Endothelial cell of umbilical vein (primary cell): ENCODE measurements around the gene SNX3. TPM values are rescaled to one million over a fixed set of nuclear protein-coding genes. Genes with fewer than 3 reads are reported as not detected.

ENCODE experiments used
- BruUV-seq: library from RNA; stranded (reverse); fragments of 400-500 nt; replicated peaks from 2 replicates; lab custom pipeline; 2021; lab: Mats Ljungman, UMichigan
- CTCF ChIA-PET: fragments of 300-600, 350-600 bp; sonication (Branson Sonifier 250); formaldehyde crosslinking; loops from one replicate; lab custom pipeline; 2021; ENCODE audit warnings: antibody characterized with exemption, inconsistent platforms; lab: Charles Lee
- POLR2A ChIA-PET: fragments of 300-600, 350-600 bp; sonication (Branson Sonifier 250); formaldehyde crosslinking; loops from one replicate; lab custom pipeline; 2021; ENCODE audit warnings: antibody characterized with exemption, inconsistent platforms; lab: Charles Lee
- DNase-seq: peaks from one replicate; pipeline ENCODE4 v3.0.0-alpha.2; 2011; ENCODE audit warnings: low read depth, low spot score
- FAIRE-seq: peaks from 2 replicates; lab custom pipeline; 2011; peaks lifted over from hg19 to GRCh38; lab: Jason Lieb, UNC
- H2AFZ ChIP-seq: 2 replicates; pipeline ENCODE4 v1.6.0; 2012; ENCODE audit warnings: low read depth, low read length, control low read depth, inconsistent platforms
- H3K27ac ChIP-seq: 2 replicates; pipeline ENCODE4 v1.5.1; 2011; ENCODE audit warnings: low read depth, mild to moderate bottlenecking, control low read depth, low read length, moderate library complexity; ENCODE audit not compliant: insufficient read depth
- H3K27me3 ChIP-seq, 2 experiments: 2 replicates each; pipeline versions ENCODE4 v1.6.0 to v1.6.1; 2011; ENCODE audit warnings: low read length in 2 of 2, mixed read lengths in 1 of 2; ENCODE audit not compliant: control insufficient read depth in 2 of 2, insufficient read depth in 2 of 2
- H3K36me3 ChIP-seq, 2 experiments: 2 replicates in 1 of 2; 3 replicates in 1 of 2; pipeline ENCODE4 v1.5.1; 2011; ENCODE audit warnings: low read length in 2 of 2, mild to moderate bottlenecking in 1 of 2, moderate library complexity in 1 of 2; ENCODE audit not compliant: control insufficient read depth in 2 of 2, insufficient read depth in 2 of 2; ENCODE audit errors: extremely low read depth in 1 of 2
- H3K4me1 ChIP-seq: 3 replicates; pipeline ENCODE4 v1.5.1; 2011; ENCODE audit warnings: mild to moderate bottlenecking, low read length; ENCODE audit not compliant: control insufficient read depth, insufficient read depth; ENCODE audit errors: extremely low read depth
- H3K4me2 ChIP-seq: 2 replicates; pipeline ENCODE4 v1.6.1; 2011; ENCODE audit warnings: low read length, control low read depth, mixed read lengths; ENCODE audit not compliant: insufficient read depth
- H3K4me3 ChIP-seq, 3 experiments: fragments of 200-600 bp in 1 of 3; sonication (generic), shearing (Covaris generic) in 1 of 3; replicated peaks in 1 of 3; 2 replicates each; pipeline ENCODE4 v1.5.1; 2011 to 2016; ENCODE audit warnings: control low read depth in 3 of 3, low read length in 3 of 3, mild to moderate bottlenecking in 2 of 3, inconsistent platforms in 1 of 3, low read depth in 1 of 3, moderate library complexity in 1 of 3; ENCODE audit not compliant: insufficient read depth in 1 of 3
- H3K79me2 ChIP-seq: 2 replicates; pipeline ENCODE4 v1.6.0; 2012; ENCODE audit warnings: low read length, inconsistent platforms; ENCODE audit not compliant: control insufficient read depth, insufficient read depth
- H3K9ac ChIP-seq: replicated peaks from 2 replicates; pipeline ENCODE3; 2011; ENCODE audit warnings: low read length, control low read depth; ENCODE audit not compliant: insufficient read depth; ENCODE audit errors: extremely low read depth
- H3K9me1 ChIP-seq: replicated peaks from 3 replicates; pipeline ENCODE4 v1.6.0; 2011; ENCODE audit warnings: mild to moderate bottlenecking, low read length; ENCODE audit not compliant: control insufficient read depth, insufficient read depth; ENCODE audit errors: extremely low read depth
- H3K9me3 ChIP-seq: replicated peaks from 2 replicates; pipeline ENCODE4 v1.5.1; 2012; ENCODE audit warnings: low read length, inconsistent platforms; ENCODE audit not compliant: control insufficient read depth, insufficient read depth
- H4K20me1 ChIP-seq: replicated peaks from 2 replicates; pipeline ENCODE3; 2011; ENCODE audit warnings: mild to moderate bottlenecking, low read length; ENCODE audit not compliant: control insufficient read depth, insufficient read depth; ENCODE audit errors: extremely low read depth
- EZH2 ChIP-seq: IDR thresholded peaks from 2 replicates; pipeline ENCODE4 v1.6.1; 2012; ENCODE audit warnings: borderline replicate concordance, low read depth, mild to moderate bottlenecking, moderate library complexity, low read length, inconsistent platforms; ENCODE audit not compliant: severe bottlenecking
- FOS ChIP-seq: IDR thresholded peaks from 2 replicates; pipeline ENCODE4 v1.6.1; 2011; ENCODE audit warnings: mild to moderate bottlenecking, low read length, moderate library complexity, borderline replicate concordance; ENCODE audit not compliant: insufficient read depth
- GATA2 ChIP-seq: IDR thresholded peaks from 2 replicates; pipeline ENCODE4 v1.7.0; 2011; ENCODE audit warnings: low read depth, mild to moderate bottlenecking, moderate library complexity, mixed read lengths, low read length; ENCODE audit not compliant: insufficient read length, insufficient read depth
- JUN ChIP-seq: IDR thresholded peaks from 2 replicates; pipeline ENCODE4 v1.6.1; 2011; ENCODE audit warnings: borderline replicate concordance, low read depth; ENCODE audit not compliant: insufficient read length, insufficient read depth
- MYC ChIP-seq: IDR thresholded peaks from one replicate; pipeline ENCODE4 v1.6.1; 2011; ENCODE audit warnings: mild to moderate bottlenecking, low read depth, low read length
- POLR2A ChIP-seq: IDR thresholded peaks from 2 replicates; pipeline ENCODE4 v1.6.1; 2012; ENCODE audit warnings: low read depth, mild to moderate bottlenecking, control low read depth, low read length
- POLR2AphosphoS5 ChIP-seq: IDR thresholded peaks from 2 replicates; pipeline ENCODE4 v1.6.1; 2012; ENCODE audit warnings: low read depth, mild to moderate bottlenecking, control low read depth, low read length, moderate library complexity; ENCODE audit not compliant: insufficient read depth
- dilution Hi-C: fragments of 300-500 bp; cut with MboI; formaldehyde crosslinking; loops from one replicate; pipeline ENCODE4 v1.15.0; 2019; ENCODE audit warnings: low sequenced_read_pairs; ENCODE audit not compliant: extremely low pct_ligation_motif_present
- intact Hi-C: fragments of 100-400 bp; cut with micrococcal nuclease; formaldehyde crosslinking; loops from one replicate; pipeline ENCODE4 v1.10.0; 2022
- polyA plus RNA-seq, 4 experiments: library from polyadenylated mRNA; depleted of rRNA in 3 of 4; stranded (reverse) in 3 of 4; unstranded in 1 of 4; fragments of >200 nt; gene quantifications; 2 replicates each; pipeline versions ENCODE4 v1.2.1 to v1.2.3, GENCODE V29; 2011 to 2012; ENCODE audit warnings: missing spikeins in 1 of 4
- total RNA-seq: library from RNA; stranded (reverse); gene quantifications from 2 replicates; pipeline ENCODE4 v1.2.3, GENCODE V29; 2021
- TF ChIP-seq, protein P1 (sequence below), 2 donors: IDR thresholded peaks; 1 replicate in 1 of 2; 2 replicates in 1 of 2; pipeline ENCODE4 v1.5.1; 2011; ENCODE audit warnings: low read length in 2 of 2, mild to moderate bottlenecking in 2 of 2, moderate library complexity in 2 of 2, control low read depth in 1 of 2, inconsistent platforms in 1 of 2, low read depth in 1 of 2; ENCODE audit not compliant: insufficient read depth in 1 of 2; ENCODE audit errors: extremely low read depth in 1 of 2
- TF ChIP-seq, protein P2 (sequence below): IDR thresholded peaks from 2 replicates; pipeline ENCODE4 v1.6.1; 2011; ENCODE audit not compliant: insufficient read depth, insufficient read length

The SNX3 gene
- total and polyA plus RNA-seq, 2 donors (not counting 3 experiments of a cell fraction or from before 2014, with no cell fraction given), result 155 to 281 TPM

DNA sequence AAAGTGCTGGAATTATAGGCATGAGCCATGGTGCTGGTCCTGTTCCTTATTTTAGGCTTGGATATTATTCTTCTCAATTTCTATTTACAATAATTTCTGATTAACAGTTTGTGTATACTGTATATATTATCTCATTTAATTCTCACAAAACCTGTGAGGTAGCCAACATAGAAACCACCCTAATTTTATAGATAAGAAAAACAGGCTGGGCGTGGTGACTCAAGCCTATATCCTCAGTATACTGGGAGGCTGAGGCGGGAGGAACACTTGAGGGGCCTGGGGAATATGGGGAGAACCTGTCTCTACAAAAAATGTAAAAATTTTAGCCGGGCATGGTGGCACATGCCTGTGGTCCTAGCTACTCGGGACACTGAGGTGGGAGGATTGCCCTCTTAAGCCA lies 30.3 kb upstream of the SNX3 start:
- no peak overlapping the region for H3K9ac ChIP-seq
- DNase-seq, result no peak
- no TSS peak for BruUV-seq
- POLR2A ChIA-PET, result interaction anchor here (0.7 kb wide), 2 partner anchors 9 to 20 kb away, joined by 3 read pairs; no protein-coding TSS in a partner anchor
- no peaks in the 10 kb centered on the region for H3K9me3 ChIP-seq
- no peaks in the 10 kb centered on the region for H3K79me2 ChIP-seq
- dilution Hi-C loops (no loop called here), intact Hi-C loops (no loop called here)
- TF ChIP-seq JUN (no peak), GATA2 (no peak), POLR2AphosphoS5 (no peak), EZH2 (no peak), POLR2A (no peak), FOS (no peak), MYC (no peak)
- TF ChIP-seq, protein P1, sequence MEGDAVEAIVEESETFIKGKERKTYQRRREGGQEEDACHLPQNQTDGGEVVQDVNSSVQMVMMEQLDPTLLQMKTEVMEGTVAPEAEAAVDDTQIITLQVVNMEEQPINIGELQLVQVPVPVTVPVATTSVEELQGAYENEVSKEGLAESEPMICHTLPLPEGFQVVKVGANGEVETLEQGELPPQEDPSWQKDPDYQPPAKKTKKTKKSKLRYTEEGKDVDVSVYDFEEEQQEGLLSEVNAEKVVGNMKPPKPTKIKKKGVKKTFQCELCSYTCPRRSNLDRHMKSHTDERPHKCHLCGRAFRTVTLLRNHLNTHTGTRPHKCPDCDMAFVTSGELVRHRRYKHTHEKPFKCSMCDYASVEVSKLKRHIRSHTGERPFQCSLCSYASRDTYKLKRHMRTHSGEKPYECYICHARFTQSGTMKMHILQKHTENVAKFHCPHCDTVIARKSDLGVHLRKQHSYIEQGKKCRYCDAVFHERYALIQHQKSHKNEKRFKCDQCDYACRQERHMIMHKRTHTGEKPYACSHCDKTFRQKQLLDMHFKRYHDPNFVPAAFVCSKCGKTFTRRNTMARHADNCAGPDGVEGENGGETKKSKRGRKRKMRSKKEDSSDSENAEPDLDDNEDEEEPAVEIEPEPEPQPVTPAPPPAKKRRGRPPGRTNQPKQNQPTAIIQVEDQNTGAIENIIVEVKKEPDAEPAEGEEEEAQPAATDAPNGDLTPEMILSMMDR (IDR thresholded peaks at IDR 0.05; ENCODE audit: extremely low read depth in 1 of 2, insufficient read depth in 1 of 2, low read depth in 1 of 2, low read length in 2 of 2), result no peak
- TF ChIP-seq, protein P2, sequence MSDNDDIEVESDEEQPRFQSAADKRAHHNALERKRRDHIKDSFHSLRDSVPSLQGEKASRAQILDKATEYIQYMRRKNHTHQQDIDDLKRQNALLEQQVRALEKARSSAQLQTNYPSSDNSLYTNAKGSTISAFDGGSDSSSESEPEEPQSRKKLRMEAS, result no peak
- H3K4me3 ChIP-seq, result no peak overlapping the region
- CTCF ChIA-PET, result interaction anchor here (0.7 to 2.2 kb wide), 8 partner anchors 10 to 202 kb away, joined by 3 to 8 read pairs (median 3); no protein-coding TSS in a partner anchor
- no peak overlapping the region for H3K4me2 ChIP-seq
- H2AFZ ChIP-seq, result no peak overlapping the region
- peaks cover 0 to 6% of the 10 kb centered on the region in 2 experiments for H3K27me3 ChIP-seq
- no peak for FAIRE-seq
- no peaks in the 10 kb centered on the region for H3K36me3 ChIP-seq
- no peaks in the 10 kb centered on the region for H3K9me1 ChIP-seq
- H4K20me1 ChIP-seq, result no peaks in the 10 kb centered on the region
- peaks cover 10% of the 10 kb centered on the region for H3K4me1 ChIP-seq
- H3K27ac ChIP-seq, result no peak overlapping the region
